ENCODE results near the gene KCNK15. TPM values are rescaled to one million over a fixed set of nuclear protein-coding genes. Genes with fewer than 3 reads are reported as not detected.
A peak's percentile ranks its signal among the peaks of the same experiment; 100 is the strongest.

KCNK15 gene
- total RNA-seq, 4 donors from 2014 or later = 6.3 to 10.0 (median 9.0) TPM

GRCh38 chr20:44735816-44736169 is 9.9 kb upstream of the KCNK15 start:
- no peak for TF ChIP-seq CTCF (IDR thresholded peaks at IDR 0.05)
- ATAC-seq (ENCODE audit: low FRiP score) (no peak), DNase-seq (ENCODE audit: low spot score) (no peak)

- no peak for DNase-seq (ENCODE audit: low spot score)
- TF ChIP-seq CTCF (IDR thresholded peaks at IDR 0.05) = no peak
- peak; percentile 67 for ATAC-seq (ENCODE audit: low FRiP score)
These were observed 9.3 kb upstream of the KCNK15 start for GRCh38 chr20:44736170-44737021.

GRCh38 chr20:44737116-44737515 is 8.5 kb upstream of the KCNK15 start:
- ATAC-seq (ENCODE audit: low FRiP score) = no peak
- no peak for DNase-seq (ENCODE audit: low spot score)
- TF ChIP-seq CTCF (IDR thresholded peaks at IDR 0.05) = no peak

- DNase-seq (ENCODE audit: low spot score) (peak; percentile 58), ATAC-seq (ENCODE audit: low FRiP score) (peak; percentile 48)
- no peak for TF ChIP-seq CTCF (IDR thresholded peaks at IDR 0.05)
These were observed 6.7 kb upstream of the KCNK15 start for GRCh38 chr20:44738813-44739477.

- ATAC-seq (ENCODE audit: low FRiP score) (no peak), DNase-seq (ENCODE audit: low spot score) (no peak)
- TF ChIP-seq CTCF (IDR thresholded peaks at IDR 0.05) = no peak
These were observed 5.7 kb upstream of the KCNK15 start for GRCh38 chr20:44739942-44740341.

GRCh38 chr20:44742304-44743079 is 3.2 kb upstream of the KCNK15 start:
- ATAC-seq (ENCODE audit: low FRiP score) = no peak
- no peak for DNase-seq (ENCODE audit: low spot score)

More at GRCh38 chr20:44742304-44743079, 3.2 kb upstream of the KCNK15 start:
- TF ChIP-seq CTCF (IDR thresholded peaks at IDR 0.05) = no peak
